Measurements from ENCODE around the gene ARIH2.

- TF ChIP-seq CTCF (IDR thresholded peaks at IDR 0.05) = no peak
- no peak for TF ChIP-seq POLR2AphosphoS5 (IDR thresholded peaks at IDR 0.05)
- TF ChIP-seq POLR2A (IDR thresholded peaks at IDR 0.05) = no peak
Observed at GRCh38 chr3:48894516-48894915, 24.1 kb upstream of the ARIH2 start.

All from breast epithelium (tissue), 3 donors.